NOMO-1 treated with DMSO at 0.1 percent for 48 hours (cell line): Measurements from ENCODE around the gene PEX26.
A peak's percentile ranks its signal among the peaks of the same experiment; 100 is the strongest.
"Not testable (repeated sequence)": the region's sequence is repeated elsewhere in the genome, so short reads cannot be mapped to it uniquely, and the experiment has no call there.

Experiments used
- DNase-seq: peaks from one replicate; lab custom pipeline; 2025; ENCODE audit not compliant: unreplicated experiment; lab: John Stamatoyannopoulos, UW

Gene PEX26

GRCh38 chr22:18056161-18056666 is 21.6 kb upstream of the PEX26 start:
- DNase-seq, result no peak

GRCh38 chr22:18056807-18057474 is 20.8 kb upstream of the PEX26 start:
- no peak for DNase-seq

GRCh38 chr22:18057568-18058209 is 20.1 kb upstream of the PEX26 start:
- no peak for DNase-seq

- DNase-seq, result no peak
These were observed 19.3 kb upstream of the PEX26 start for GRCh38 chr22:18058371-18059093.

GRCh38 chr22:18059094-18059417 is 18.7 kb upstream of the PEX26 start:
- no peak for DNase-seq

- no peak for DNase-seq
These were observed 18.3 kb upstream of the PEX26 start for GRCh38 chr22:18059473-18059872.

GRCh38 chr22:18059991-18060390 is 17.8 kb upstream of the PEX26 start:
- DNase-seq, result no peak

- no peak for DNase-seq
These were observed 16.9 kb upstream of the PEX26 start for GRCh38 chr22:18060646-18061620.

GRCh38 chr22:18062421-18062820 is 15.4 kb upstream of the PEX26 start:
- no peak for DNase-seq

- no peak for DNase-seq
These were observed 14.5 kb upstream of the PEX26 start for GRCh38 chr22:18063306-18063705.

GRCh38 chr22:18063715-18064114 is 14.1 kb upstream of the PEX26 start:
- DNase-seq, result not testable (repeated sequence)

GRCh38 chr22:18064636-18065035 is 13.2 kb upstream of the PEX26 start:
- no peak for DNase-seq

GRCh38 chr22:18065256-18065655 is 12.5 kb upstream of the PEX26 start:
- no peak for DNase-seq

- peak; percentile 50 for DNase-seq
These were observed 11.5 kb upstream of the PEX26 start for GRCh38 chr22:18066181-18066859.

- DNase-seq, result no peak
These were observed 10.7 kb upstream of the PEX26 start for GRCh38 chr22:18067121-18067520.

- no peak for DNase-seq
These were observed 10.0 kb upstream of the PEX26 start for GRCh38 chr22:18067548-18068341.

- DNase-seq, result no peak
These were observed 9.3 kb upstream of the PEX26 start for GRCh38 chr22:18068381-18068988.

- DNase-seq, result no peak
These were observed 8.7 kb upstream of the PEX26 start for GRCh38 chr22:18069041-18069440.

- DNase-seq, result no peak
These were observed 7.7 kb upstream of the PEX26 start for GRCh38 chr22:18070041-18070440.
